NCI-H2196 treated with DMSO at 0.1 percent for 48 hours (cell line): ENCODE results near the gene TBKBP1.
A peak's percentile ranks its signal among the peaks of the same experiment; 100 is the strongest.

Experiments used
- DNase-seq: peaks from one replicate; lab custom pipeline; 2025; ENCODE audit not compliant: unreplicated experiment; lab: John Stamatoyannopoulos, UW

The TBKBP1 gene

GRCh38 chr17:47697906-47698711, 4.1 kb downstream of the TBKBP1 start:
- no peak for DNase-seq

- peak; percentile 30 for DNase-seq
Observed at GRCh38 chr17:47698749-47699535, 5.0 kb downstream of the TBKBP1 start.

GRCh38 chr17:47699536-47699840, 5.5 kb downstream of the TBKBP1 start:
- no peak for DNase-seq

GRCh38 chr17:47700471-47701449, 6.8 kb downstream of the TBKBP1 start:
- no peak for DNase-seq

DNA sequence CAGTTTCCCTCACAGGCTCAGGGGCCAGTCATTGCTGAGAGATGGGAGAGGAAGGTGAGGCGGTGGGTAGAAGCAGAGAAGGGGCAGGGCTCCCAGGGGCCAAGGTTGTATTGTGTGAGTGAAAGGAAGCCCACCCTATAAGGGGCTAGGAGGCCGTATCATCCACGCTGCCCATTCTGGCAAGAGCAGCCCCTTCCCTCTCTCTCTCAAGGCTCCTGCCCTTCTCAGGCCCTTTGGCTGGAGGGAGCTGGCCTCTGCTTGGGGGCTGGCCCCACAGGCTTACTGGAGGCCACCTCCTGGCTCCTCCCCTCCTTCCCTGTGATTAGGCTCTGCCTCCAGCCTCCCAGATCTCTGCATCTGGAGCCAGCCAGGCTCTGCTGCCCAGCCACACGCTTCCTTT, 7.6 kb downstream of the TBKBP1 start:
- DNase-seq = no peak

DNA sequence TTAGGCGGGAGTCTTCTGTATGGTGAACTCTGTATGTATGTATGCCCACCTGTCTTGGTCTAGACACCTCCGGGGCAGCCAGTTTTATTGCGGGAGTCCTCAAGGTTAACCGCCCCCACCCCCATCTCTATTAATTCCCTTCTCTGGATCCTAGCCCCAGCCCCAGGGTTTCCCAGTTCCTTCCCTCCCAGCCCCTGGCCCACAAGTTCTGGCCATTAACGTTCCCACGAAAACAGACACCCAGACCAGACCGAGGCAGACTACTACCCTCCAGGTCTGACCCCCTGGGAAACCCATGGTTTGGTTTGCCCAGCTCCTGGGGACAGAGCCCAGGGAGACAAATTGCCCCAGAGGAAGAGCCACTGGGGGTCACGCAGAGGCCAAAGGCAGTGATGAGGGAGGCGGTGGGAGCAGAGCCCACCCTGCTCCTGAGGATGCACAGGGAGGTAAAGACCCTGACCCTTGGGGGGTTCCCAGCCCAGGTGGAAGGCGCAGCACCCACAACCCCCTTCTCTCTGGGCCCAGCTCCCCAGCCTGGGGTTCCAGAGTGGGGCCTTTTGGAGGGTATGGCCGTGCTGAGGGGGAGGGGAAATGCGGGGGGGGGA, 8.5 kb downstream of the TBKBP1 start:
- no peak for DNase-seq

GRCh38 chr17:47703191-47703591, 9.2 kb downstream of the TBKBP1 start:
- DNase-seq = no peak

DNA sequence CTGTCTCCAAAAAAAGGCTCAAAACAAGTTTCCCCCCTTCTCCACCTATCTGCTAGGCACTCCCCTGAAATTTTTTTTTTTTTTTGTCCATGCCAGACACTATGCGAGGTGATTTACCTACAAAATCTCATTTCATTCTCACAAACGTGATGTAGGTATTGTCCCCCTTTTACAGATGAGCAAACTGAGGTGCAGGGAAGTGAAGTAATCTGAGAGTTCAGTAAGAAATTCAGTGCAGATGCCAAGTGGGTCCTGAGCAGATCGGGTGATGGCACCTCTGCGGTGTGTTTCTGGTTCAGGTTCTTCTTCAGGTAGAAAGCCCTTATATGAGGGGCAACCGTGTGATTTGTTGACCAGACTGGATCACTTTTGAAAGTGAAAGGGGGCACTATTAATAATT, 9.7 kb downstream of the TBKBP1 start:
- no peak for DNase-seq

DNA sequence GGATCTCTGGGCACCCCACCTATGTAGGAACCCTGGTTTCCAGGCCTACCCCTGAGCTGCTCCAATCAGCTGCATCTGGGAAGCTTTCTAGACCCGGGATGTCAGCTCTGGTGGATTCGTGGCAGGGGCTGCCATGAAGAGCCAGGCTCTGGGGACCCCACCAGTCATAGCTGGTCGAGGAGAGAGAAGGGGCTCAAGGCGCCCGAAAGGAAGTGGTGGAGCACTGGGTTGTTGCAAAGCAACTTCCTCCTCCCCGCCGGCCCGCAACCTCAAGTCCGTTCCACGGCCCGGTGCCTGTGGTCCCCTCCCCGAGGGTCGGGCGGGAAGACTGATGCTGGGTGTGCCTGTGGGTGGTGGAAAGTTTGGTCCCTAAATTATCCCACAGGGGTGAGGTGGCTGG, 10.2 kb downstream of the TBKBP1 start:
- no peak for DNase-seq

GRCh38 chr17:47704736-47705135, 10.8 kb downstream of the TBKBP1 start:
- no peak for DNase-seq

- DNase-seq = no peak
Observed at GRCh38 chr17:47705536-47706530, 11.9 kb downstream of the TBKBP1 start.

- no peak for DNase-seq
Observed at GRCh38 chr17:47707056-47707804, 13.3 kb downstream of the TBKBP1 start.

DNA sequence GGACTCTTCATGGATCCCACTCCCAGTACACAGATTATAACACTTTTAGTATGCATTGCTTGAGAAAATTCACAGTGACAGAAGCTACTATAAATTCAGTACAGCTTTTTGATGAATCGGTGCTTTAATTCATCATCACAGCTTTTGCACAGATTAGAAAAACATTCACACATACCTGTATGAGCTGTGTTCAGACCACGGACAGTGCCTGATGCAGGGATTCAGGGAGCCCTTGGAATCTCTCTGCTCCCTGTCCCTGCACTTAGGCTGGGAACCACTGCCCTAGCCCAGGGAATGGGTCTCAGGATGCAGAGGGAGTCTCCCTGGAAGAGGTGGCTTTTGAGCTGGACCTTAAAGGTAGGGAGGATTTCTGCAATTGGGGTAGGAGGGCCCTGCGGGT, 13.9 kb downstream of the TBKBP1 start:
- no peak for DNase-seq

GRCh38 chr17:47708312-47708863, 14.4 kb downstream of the TBKBP1 start:
- no peak for DNase-seq

DNA sequence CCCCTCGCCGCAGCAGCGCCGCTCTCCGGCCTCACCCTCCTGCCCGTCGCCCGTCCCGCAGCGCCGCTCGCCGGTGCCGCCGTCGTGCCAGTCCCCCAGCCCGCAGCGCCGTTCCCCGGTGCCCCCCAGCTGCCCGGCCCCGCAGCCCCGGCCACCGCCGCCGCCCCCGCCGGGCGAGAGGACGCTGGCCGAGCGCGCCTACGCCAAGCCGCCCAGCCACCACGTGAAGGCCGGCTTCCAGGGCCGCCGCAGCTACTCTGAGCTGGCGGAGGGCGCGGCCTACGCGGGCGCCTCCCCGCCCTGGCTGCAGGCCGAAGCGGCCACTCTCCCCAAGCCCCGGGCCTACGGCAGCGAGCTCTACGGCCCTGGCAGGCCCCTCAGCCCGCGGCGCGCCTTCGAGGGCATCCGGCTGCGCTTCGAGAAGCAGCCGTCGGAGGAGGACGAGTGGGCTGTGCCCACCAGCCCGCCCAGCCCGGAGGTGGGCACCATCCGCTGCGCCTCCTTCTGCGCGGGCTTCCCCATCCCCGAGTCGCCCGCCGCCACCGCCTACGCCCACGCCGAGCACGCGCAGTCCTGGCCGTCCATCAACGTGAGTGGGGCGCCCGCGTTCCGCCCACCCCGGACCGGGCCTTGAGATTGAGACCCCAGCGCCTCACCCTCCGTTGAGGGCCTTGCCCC, 15.0 kb downstream of the TBKBP1 start:
- DNase-seq = no peak

GRCh38 chr17:47709594-47709993, 15.6 kb downstream of the TBKBP1 start:
- no peak for DNase-seq

GRCh38 chr17:47711366-47712099, 17.6 kb downstream of the TBKBP1 start:
- DNase-seq = no peak
